Stimulated activated CD4-positive, alpha-beta T cell treated with anti-CD3 and anti-CD28 coated beads, Interleukin-2, amount 100 ng/mL, for 24 hours (primary cell): ENCODE data around the gene PROSER3.
"Not testable (repeated sequence)": the region's sequence is repeated elsewhere in the genome, so short reads cannot be mapped to it uniquely, and the experiment has no call there.

Experiments used
- DNase-seq, 2 donors: peaks; one replicate each; pipeline ENCODE4 v3.0.0-alpha.2; 2020

The PROSER3 gene

DNA sequence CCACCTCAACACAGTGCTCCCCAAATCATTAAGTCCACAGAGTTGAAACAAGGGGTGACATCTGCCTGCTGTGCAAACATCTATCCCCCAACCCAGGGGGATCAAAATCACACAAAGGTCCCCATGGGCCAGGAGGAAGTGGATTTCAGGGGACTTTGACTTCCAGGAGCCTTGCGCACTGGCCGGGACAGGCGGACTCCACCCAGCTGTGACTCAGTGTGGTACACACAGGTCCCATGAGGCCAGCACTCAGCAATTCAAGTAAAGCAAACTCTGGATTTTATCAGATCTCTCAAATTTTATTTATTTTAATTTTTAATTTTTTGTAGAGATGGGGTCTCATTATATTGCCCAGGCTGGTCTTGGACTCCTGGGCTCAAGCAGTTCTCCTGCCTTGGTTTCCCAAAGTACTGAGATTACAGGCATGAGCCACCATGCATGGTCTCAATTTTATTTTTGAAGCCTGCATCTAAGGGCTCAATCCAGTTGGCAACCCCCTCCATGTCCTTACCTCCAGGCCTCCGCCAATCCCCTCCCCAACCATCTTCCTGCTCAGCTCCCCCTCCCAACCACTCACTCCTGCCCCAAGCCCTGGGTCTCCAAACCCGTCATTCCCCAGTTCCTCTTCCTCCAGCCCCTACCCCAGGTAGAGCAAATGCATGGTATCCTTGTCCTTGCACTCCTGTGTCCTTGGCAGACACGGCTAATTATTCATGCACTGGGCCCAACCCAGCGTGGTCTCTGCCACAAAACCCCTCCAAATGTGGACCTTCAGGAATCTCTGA is 35.6 kb downstream of the PROSER3 start:
- DNase-seq: no peak

DNA sequence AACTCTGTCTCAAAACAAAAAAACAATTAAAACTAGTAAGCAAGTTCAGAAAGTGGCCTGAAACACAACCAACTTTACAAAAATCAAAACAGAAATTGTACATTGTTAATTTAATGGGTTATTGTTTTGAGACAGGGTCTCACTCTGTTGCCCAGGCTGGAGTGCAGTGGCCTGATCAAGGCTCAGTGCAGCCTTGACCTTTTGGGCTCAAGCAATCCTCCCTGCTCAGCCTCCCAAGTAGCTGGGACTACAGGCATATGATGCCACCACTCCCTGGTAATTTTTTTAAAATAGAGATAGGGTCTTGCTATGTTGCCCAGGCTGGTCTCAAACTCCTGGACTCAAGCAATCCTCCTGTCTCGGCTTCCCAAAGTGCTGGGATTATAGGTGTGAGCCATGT is 37.6 kb downstream of the PROSER3 start:
- DNase-seq: not testable (repeated sequence)

DNA sequence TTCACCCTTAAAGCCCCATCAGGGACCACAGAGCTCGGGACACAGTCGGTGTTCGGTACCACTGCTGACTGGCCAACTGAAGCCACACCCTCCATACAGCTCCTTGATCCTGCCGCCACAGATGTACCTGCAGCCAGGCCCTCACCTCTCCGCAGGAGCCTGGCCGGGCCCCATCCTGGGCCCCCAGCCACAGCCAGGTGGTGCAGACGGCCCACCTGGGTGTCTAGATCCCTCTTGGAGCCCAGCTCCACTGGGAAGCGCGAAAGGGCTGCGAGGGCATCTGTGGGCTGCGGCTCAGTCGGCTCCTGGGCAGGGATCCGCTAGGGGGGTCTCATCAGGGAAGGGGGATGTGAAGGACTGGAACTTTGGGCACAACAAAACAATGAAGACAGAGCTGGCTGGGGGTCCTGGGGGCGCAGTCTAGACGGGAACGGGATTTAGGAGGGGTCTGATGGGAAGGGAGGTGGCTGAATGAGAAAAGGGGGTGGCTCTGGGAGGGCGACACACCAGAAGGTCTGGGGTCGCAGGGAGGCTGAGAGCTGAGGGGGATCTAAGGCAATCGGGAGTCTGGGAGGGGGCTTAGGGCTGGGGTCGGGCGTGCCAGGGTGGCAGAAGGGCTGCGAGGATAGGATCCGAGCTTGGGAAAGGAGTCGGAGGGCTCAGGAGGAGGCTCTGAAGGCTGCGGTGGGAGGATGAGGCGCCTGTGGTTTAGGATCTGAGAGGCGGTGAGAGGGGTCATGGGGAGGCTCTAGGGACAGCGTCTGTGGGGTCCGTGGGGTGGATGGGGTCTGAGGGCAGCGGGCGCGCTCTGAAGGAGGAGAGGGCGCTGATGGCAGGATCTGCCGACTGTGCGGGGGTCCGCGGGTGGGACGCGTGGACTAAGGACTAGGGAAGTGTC is 38.9 kb downstream of the PROSER3 start:
- DNase-seq: no peak

DNA sequence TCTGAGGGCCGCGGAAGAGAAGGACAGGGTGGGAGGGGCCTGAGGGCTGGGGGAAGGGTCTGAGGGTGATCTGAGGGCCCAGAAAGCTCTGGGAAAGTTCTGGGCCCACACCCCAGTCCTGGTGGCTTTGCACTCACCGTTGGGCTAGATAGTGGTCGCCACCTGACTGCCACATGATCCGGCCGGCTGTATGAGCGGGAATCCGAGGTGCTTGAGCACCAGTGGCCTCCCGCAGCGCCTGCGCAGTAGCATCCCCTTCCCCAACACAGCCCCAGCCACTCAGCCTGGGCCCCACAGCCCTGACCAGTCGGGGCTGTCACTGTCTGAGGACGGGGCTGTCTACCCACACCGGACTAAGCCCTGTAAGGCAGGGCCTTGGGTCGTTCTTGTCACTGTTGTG is 39.7 kb downstream of the PROSER3 start:
- peak in 1 of 2 donors; percentile 26 for DNase-seq

DNA sequence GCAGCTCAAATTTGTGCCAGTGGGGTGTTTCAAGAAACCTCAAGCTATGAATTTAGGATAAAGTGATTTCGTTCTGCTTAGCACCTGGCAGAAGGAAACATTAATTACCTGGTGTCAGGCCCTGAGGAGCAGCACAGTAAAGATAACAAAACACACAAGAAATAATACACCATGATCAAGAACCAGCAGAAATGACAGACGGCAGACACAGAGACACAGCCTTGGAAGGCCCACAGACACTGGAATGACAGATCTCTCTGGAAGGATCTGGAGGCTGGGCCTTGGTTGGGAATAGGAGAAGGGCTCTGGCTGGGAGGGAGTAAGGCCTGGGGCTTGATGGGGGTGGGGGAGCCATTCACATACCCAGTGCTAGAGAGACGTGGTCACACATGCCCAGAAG is 43.9 kb downstream of the PROSER3 start:
- no peak for DNase-seq

DNA sequence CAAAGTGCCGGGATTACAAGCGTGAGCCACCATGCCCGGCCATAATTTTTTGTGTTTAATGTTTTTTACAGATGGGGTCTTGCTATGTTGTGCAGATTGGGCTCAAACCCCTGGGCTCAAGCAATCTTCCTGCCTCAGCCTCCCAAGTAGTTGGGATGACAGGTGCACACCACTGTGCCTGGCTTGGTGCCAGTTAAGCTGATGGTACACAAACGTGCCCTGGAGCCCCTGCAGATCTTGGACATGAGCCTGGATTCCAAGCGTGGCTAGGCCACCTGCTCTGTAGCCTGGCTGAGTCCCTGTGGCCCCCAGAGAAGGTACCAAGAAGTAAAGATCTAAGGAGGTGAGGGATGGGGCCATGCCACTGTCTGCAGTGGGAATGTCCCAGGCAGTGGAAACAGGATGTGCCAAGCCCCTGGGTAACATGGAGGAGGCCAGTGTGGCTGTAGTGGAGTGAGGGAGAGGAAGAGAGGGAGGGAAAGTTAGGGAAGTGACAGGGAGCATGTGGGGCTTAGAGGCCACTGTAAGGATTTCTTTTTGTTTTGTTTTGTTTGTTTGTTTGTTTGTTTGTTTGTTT is 47.6 kb downstream of the PROSER3 start:
- DNase-seq: no peak

DNA sequence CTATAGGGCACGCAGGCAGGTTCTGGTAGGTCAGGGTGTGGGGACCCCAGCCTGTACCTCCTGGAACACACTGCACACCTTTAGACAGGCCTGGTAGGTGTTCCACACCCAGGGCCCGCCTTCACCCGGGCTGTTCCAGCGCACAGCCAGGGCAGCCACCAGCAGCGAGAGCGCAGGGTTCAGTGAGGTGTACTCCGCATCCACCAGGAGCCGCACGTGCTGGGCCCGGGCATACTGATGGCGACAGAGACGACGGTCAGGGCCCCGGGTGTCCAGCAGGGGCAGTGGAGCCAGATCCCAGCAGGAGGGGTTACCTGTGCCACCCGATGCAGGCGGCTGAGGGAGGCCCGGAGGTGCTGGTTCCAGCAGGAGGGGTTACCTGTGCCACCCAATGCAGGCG is 48.6 kb downstream of the PROSER3 start:
- no peak for DNase-seq

DNA sequence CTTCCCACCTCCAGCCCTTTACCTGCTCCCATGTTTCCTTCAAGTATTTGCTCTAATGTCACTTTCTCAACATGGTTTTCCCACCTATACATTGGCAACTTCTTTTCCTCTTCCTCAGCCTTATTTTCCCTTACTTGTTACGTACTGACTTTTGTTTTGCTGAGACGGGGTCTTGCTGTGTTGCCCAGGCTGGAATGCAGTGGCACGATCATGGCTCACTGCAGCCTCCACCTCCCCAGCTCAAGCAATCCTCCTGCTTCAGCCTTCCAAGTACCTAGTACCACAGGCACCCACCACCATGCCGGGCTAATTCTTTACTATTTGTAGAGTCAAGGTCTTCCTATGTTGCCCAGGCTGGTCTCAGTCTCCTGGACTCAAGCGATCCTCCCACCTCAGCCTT is 49.7 kb downstream of the PROSER3 start:
- DNase-seq: no peak

DNA sequence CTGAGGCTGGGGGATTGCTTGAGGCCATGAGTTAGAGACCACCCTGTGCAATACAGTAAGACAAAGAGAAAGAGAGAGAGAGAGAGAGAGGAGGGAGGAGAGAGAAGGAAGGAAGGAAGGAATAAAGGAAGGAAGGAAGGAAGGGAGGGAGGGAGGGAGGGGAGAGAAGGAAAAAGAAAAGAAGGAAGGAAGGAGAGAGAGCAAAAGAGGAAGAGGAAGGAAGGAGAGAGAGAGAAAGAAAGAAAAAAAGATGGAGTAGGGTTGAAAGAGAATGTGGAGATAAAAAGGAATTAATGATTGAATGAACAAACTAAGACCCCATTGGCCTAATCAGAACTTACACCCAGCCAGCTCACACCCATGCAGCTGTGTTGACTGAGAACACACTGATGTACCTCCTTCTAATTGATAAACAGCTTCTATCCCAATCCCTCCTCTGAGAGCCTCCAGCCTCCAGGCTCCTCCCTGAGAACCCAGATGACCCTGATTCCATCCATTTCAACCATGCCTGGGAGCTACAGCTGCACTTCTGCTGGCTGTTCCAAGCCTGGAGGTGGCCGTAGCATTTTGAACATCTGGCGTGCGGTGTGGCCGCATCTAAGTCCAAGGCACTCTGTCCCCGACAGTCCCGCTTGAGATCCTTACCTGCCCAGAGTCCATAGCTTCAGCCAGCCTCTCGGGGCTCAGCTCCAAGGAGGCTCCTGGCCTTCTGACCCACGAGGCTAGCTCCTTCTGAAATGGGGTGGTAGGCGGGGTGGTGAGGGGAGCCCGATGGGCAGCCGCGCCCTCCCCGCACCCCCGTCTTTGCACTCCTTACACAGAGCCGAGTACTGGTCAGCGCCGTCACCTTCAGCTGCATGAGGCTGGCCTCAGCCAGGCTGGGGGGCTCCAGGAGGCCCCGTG is 53.6 kb downstream of the PROSER3 start:
- no peak for DNase-seq

DNA sequence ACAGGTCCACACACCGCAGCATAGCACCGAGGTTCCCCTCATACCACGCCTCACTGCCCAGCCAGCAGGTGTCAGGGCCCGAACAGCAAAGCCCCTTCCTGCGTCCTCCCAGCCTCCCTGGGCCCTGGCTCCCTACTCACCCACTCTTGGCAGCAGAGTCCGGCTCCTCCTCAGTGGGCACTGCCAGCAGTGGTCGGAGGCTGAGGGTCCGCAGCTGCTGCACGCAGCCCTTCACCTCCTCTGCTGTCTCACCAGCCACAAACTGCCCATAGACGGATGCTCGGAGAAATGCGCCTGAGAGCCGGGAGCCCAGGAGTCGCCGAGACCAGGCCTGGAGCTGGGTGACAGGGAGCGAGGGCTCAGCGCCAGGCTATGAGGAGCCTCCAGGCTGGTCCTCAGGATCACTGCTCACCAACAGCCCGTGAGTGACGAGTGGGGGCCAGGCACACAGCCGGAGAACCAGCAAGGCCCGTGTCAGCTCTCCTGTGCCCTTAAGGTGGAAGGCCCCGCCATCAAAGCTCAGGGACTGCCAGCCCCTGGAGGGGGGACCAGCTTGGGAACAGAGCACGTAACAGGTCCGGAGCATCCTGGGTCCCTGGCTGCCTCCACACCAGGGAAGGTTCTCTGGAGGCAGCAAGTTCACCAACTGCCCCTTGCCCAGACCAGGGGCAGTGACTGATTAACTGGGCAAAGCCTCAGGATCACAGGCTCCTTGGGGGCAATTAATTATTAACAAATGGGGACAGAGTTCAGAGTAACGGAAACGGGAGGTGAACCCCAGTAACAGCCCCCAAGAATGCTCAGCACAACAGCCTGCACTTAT is 54.5 kb downstream of the PROSER3 start, which contains the start of gene PRODH2:
PRODH2 (minus strand) TSS at position 626 of the 823 bp plus-strand sequence; CDS start at position 586, 40 bp downstream.
- no peak for DNase-seq

DNA sequence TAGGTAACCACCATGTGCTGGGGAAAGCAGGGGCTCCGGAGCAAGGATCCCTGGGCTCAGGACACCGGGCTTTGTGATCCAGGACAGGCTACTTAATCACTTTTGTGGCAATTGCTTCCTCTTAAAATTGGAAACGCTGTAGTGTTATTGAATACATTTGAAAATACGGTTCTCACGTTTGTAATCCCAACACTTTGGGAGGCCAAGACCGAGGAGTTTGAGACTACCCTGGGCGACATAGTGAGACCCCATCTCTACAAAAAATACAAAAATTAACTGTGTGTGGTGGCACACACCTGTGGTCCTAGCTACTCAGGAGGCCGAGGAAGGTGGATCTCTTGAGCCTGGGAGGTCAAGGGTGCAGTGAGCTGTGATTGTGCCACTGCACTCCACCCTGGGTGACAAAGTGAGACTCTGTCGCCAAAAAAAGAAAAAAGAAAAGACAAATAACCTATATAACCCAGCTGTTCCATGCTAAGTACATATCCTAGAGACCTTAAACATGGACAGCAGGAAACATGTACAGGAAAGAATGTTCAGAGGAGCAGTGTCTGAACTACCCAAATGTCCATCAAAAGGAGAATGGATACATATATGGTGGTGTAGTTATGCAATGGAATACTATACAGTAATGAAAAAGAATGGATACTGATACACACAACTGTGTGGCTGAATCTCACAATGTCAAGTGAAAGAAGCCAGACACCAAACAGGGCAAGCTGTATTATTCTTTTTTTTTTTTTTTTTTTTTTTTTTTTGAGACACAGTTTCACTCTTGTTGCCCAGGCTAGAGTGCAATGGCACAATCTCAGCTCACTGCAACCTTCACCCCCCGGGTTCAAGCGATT is 55.3 kb downstream of the PROSER3 start:
- DNase-seq: no peak

DNA sequence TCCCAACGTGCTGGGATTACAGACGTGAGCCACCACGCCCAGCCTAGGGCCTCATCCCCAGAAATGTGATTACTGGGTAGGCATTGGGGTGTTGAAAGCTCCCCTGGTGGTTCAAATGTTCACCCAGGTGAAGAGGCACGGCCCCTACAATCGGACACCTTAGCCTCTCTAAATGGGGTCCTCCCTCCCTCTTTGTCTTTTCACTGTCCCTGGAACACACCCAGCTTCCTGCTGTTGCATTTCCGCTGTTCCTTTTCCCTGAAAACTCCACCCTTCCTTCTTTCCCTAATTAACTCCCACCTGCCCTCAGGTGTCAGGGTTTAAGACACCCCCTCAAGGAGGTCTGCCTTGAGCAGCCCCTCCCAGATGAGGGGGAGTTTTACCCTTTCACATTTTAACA is 58.3 kb downstream of the PROSER3 start:
- DNase-seq: no peak

DNA sequence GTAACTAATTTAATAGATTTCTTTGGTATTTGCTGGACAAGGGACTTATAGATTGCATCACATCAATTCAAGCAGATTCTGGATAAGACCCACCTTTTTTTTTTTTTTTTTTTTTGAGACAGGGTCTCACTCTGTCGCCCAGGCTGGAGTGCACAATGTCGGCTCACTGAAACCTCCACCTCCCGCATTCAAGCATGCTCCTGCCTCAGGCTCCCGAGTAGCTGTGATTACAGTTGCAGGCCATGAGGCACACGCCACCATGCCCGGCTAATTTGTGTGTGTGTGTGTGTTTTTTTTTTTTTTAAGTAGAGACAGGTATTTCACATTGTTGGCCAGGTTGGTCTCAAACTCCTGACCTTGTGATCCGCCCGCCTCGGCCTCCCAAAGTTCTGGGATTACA is 58.9 kb downstream of the PROSER3 start:
- DNase-seq: no peak

DNA sequence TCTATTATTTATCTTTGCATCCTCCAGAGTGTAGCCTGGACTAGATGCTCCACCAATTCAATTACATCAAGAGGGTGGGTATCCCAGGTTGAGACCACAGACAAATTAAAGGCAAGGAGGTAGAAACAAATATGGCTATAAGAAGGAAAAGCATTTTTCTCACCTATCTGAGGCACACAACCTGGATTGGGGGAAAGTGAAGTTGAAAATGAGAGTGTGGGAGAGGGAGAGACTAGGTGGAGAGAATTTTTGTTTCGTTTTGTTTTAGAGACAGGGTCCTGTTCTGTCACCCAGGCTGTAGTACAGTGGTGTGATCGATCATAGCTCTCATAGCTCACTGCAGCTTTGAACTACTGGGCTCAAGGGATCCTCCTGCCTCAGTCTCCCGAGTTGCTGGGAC is 60.5 kb downstream of the PROSER3 start:
- DNase-seq: no peak
